SK-N-MC (cell line): ENCODE data around the gene ZBTB20.

Source experiments
- EZH2 ChIP-seq: fragments of 200-600 bp; sonication (generic); IDR thresholded peaks from one replicate; pipeline ENCODE4 v1.6.1; 2017; ENCODE audit warnings: antibody characterized with exemption
- FOXP2 ChIP-seq: optimal IDR thresholded peaks from 2 replicates; pipeline ENCODE3; 2011; ENCODE audit warnings: mild to moderate bottlenecking, moderate library complexity; ENCODE audit not compliant: insufficient read depth; ENCODE audit errors: extremely low read length, control extremely low read depth
- POLR2AphosphoS5 ChIP-seq: IDR thresholded peaks from 2 replicates; pipeline ENCODE4 v1.6.1; 2012; ENCODE audit warnings: mild to moderate bottlenecking, low read depth, low read length, borderline replicate concordance

GRCh38 chr3:115086344-115086743 lies 60.7 kb downstream of the ZBTB20 start:
- TF ChIP-seq POLR2AphosphoS5 (no peak), EZH2 (no peak), FOXP2 (no peak)
